Liver (tissue), 9 donors: ENCODE results near the gene KCTD16. TPM values are rescaled to one million over a fixed set of nuclear protein-coding genes. Genes with fewer than 3 reads are reported as not detected.

Source experiments
- DNase-seq: peaks from one replicate; pipeline ENCODE4 v3.0.0-alpha.2; 2017; ENCODE audit warnings: low spot score
- H3K27ac ChIP-seq, 2 donors: one replicate each; pipeline ENCODE4 v1.7.0; 2013; ENCODE audit warnings: inconsistent platforms in 2 of 2, low read length in 2 of 2, control low read depth in 1 of 2, low read depth in 1 of 2, mild to moderate bottlenecking in 1 of 2
- H3K27me3 ChIP-seq, 4 donors: one replicate each; pipeline versions ENCODE4 v1.6.1 to v1.7.0; 2013; ENCODE audit warnings: low read length in 3 of 4, inconsistent platforms in 1 of 4, mild to moderate bottlenecking in 1 of 4, moderate library complexity in 1 of 4; ENCODE audit not compliant: control insufficient read depth in 4 of 4, insufficient read depth in 4 of 4
- H3K36me3 ChIP-seq, 4 donors: one replicate each; pipeline versions ENCODE4 v1.6.1 to v1.7.0; 2013; ENCODE audit warnings: low read length in 3 of 4, mild to moderate bottlenecking in 3 of 4, low read depth in 1 of 4, moderate library complexity in 1 of 4; ENCODE audit not compliant: control insufficient read depth in 4 of 4, insufficient read depth in 3 of 4
- H3K4me1 ChIP-seq, 4 donors: one replicate each; pipeline versions ENCODE4 v1.6.1 to v1.7.0; 2013; ENCODE audit warnings: low read length in 3 of 4, mild to moderate bottlenecking in 3 of 4, moderate library complexity in 1 of 4; ENCODE audit not compliant: control insufficient read depth in 4 of 4, insufficient read depth in 4 of 4
- H3K4me3 ChIP-seq, 3 donors: one replicate each; pipeline versions ENCODE4 v1.6.1 to v1.7.0; 2013; ENCODE audit warnings: low read length in 3 of 3, control low read depth in 1 of 3, low read depth in 1 of 3, mild to moderate bottlenecking in 1 of 3
- H3K9ac ChIP-seq, 2 donors: one replicate each; pipeline ENCODE4 v1.7.0; 2013; ENCODE audit warnings: low read length in 2 of 2, mild to moderate bottlenecking in 2 of 2, moderate library complexity in 2 of 2, control low read depth in 1 of 2, low read depth in 1 of 2
- H3K9me3 ChIP-seq, 4 donors: one replicate each; pipeline versions ENCODE4 v1.6.1 to v1.7.0; 2013; ENCODE audit warnings: low read length in 3 of 4; ENCODE audit not compliant: control insufficient read depth in 4 of 4
- EGR1 ChIP-seq, 2 donors: IDR thresholded peaks; 2 replicates each; pipeline ENCODE4 v1.6.1; 2016 to 2018; ENCODE audit warnings: antibody characterized with exemption in 2 of 2, low read depth in 2 of 2
- FOXA1 ChIP-seq: IDR thresholded peaks from 2 replicates; pipeline ENCODE4 v1.6.1; 2016; ENCODE audit warnings: antibody characterized with exemption
- FOXA2 ChIP-seq: IDR thresholded peaks from 2 replicates; pipeline ENCODE4 v1.6.1; 2016; ENCODE audit warnings: antibody characterized with exemption
- GABPA ChIP-seq, 2 donors: IDR thresholded peaks in 1 of 2; conservative IDR thresholded peaks in 1 of 2; 2 replicates each; pipeline ENCODE4 v1.6.1; 2016; ENCODE audit warnings: antibody characterized with exemption in 2 of 2, mild to moderate bottlenecking in 1 of 2, moderate library complexity in 1 of 2
- HNF4A ChIP-seq, 2 donors: conservative IDR thresholded peaks; 2 replicates each; pipeline ENCODE4 v1.6.1; 2016; ENCODE audit warnings: antibody characterized with exemption in 2 of 2, mild to moderate bottlenecking in 2 of 2
- HNF4G ChIP-seq: IDR thresholded peaks from 2 replicates; pipeline ENCODE4 v1.6.1; 2016; ENCODE audit warnings: antibody characterized with exemption
- JUND ChIP-seq, 2 donors: IDR thresholded peaks; 2 replicates each; pipeline ENCODE4 v1.6.1; 2016; ENCODE audit warnings: antibody characterized with exemption in 2 of 2
- NR2F2 ChIP-seq: IDR thresholded peaks from 2 replicates; pipeline ENCODE4 v1.6.1; 2016; ENCODE audit warnings: antibody characterized with exemption
- RAD21 ChIP-seq, 2 donors: IDR thresholded peaks; 2 replicates each; pipeline ENCODE4 v1.6.1; 2016; ENCODE audit warnings: antibody characterized with exemption in 2 of 2, mild to moderate bottlenecking in 2 of 2
- RXRA ChIP-seq, 2 donors: IDR thresholded peaks; 2 replicates each; pipeline ENCODE4 v1.6.1; 2017 to 2018; ENCODE audit warnings: antibody characterized with exemption in 2 of 2, mild to moderate bottlenecking in 1 of 2
- TAF1 ChIP-seq: conservative IDR thresholded peaks from 2 replicates; pipeline ENCODE4 v1.6.1; 2016; ENCODE audit warnings: antibody characterized with exemption, mild to moderate bottlenecking
- YY1 ChIP-seq: IDR thresholded peaks from 2 replicates; pipeline ENCODE4 v1.6.1; 2016; ENCODE audit warnings: antibody characterized with exemption, mild to moderate bottlenecking
- WGBS: extraction: QIAGEN DNeasy Blood & Tissue Kit; methylation state at CpG from one replicate; pipeline ENCODE4 v1.1.7; 2013; 5-methylcytosine and 5-hydroxymethylcytosine counted together
- polyA plus RNA-seq, 2 donors: library from polyadenylated mRNA; stranded (reverse) in 1 of 2; unstranded in 1 of 2; fragments of 200-250 nt in 1 of 2; fragments of >200 nt in 1 of 2; fragmentation: Nextera tagmentation in 1 of 2; extraction: Ambion mirVana in 1 of 2; gene quantifications; one replicate each; pipeline versions ENCODE4 v1.2.1 to v1.2.3, GENCODE V29; 2013 to 2015
- total RNA-seq, 2 donors: library from RNA; depleted of rRNA; stranded (reverse); fragments of >200 nt; gene quantifications; one replicate each; pipeline ENCODE4 v1.2.3, GENCODE V29; 2014
- TF ChIP-seq, protein P1 (sequence below): fragments of 150-350 bp; IDR thresholded peaks from 2 replicates; pipeline ENCODE4 v1.5.1; 2017; ENCODE audit warnings: improper control_type of control experiment, low read depth, low read length; ENCODE audit not compliant: missing input control
- TF ChIP-seq, protein P2 (sequence below): IDR thresholded peaks from 2 replicates; pipeline ENCODE4 v1.6.1; 2016; ENCODE audit warnings: antibody characterized with exemption
- TF ChIP-seq, protein P3 (sequence below): IDR thresholded peaks from 2 replicates; pipeline ENCODE4 v1.6.1; 2016; ENCODE audit warnings: antibody characterized with exemption
- TF ChIP-seq, protein P4 (sequence below): IDR thresholded peaks from 2 replicates; pipeline ENCODE4 v1.6.1; 2016; ENCODE audit warnings: antibody characterized with exemption, mild to moderate bottlenecking
- donor health status: healthy.
- donor health status: healthy.
- donor health status: healthy.
- donor health status: healthy.
- donor health status: healthy.

KCTD16 gene
- total and polyA plus RNA-seq, 4 donors, result under 0.01 to 0.05 (median 0.01) TPM; not detected in 1

DNA sequence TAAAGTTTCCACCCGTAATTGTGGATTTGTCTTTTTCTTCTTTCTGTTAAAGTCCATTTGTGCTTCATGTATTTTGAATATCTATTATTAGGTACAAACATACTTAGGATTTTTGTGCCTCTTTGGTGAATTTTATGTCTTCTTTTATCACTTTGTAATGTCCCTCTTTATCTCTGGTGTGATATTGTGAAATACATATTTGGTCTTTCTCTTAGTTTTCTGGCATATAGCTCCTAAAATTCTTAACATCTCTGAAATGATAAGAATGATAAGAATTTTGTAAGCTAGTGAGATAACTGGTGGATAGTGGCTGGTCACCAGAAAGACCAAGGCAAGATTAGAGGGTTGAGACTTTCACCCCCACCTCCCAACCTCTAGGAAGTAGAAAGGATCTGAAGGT is 111.1 kb downstream of the KCTD16 start:
- H3K9ac ChIP-seq, result no peak overlapping the region
- no peaks in the 10 kb centered on the region for H3K9me3 ChIP-seq
- no peak for DNase-seq
- H3K36me3 ChIP-seq, result no peaks in the 10 kb centered on the region
- no peaks in the 10 kb centered on the region for H3K4me1 ChIP-seq
- no peak for TF ChIP-seq FOXA1
- TF ChIP-seq RAD21 (IDR thresholded peaks at IDR 0.05), result no peak
- TF ChIP-seq, protein P1, sequence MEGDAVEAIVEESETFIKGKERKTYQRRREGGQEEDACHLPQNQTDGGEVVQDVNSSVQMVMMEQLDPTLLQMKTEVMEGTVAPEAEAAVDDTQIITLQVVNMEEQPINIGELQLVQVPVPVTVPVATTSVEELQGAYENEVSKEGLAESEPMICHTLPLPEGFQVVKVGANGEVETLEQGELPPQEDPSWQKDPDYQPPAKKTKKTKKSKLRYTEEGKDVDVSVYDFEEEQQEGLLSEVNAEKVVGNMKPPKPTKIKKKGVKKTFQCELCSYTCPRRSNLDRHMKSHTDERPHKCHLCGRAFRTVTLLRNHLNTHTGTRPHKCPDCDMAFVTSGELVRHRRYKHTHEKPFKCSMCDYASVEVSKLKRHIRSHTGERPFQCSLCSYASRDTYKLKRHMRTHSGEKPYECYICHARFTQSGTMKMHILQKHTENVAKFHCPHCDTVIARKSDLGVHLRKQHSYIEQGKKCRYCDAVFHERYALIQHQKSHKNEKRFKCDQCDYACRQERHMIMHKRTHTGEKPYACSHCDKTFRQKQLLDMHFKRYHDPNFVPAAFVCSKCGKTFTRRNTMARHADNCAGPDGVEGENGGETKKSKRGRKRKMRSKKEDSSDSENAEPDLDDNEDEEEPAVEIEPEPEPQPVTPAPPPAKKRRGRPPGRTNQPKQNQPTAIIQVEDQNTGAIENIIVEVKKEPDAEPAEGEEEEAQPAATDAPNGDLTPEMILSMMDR, result no peak
- TF ChIP-seq, protein P2, sequence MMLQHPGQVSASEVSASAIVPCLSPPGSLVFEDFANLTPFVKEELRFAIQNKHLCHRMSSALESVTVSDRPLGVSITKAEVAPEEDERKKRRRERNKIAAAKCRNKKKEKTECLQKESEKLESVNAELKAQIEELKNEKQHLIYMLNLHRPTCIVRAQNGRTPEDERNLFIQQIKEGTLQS, result no peak
- TF ChIP-seq NR2F2, result no peak
- no peak for TF ChIP-seq RXRA (IDR thresholded peaks at IDR 0.05)
- no peak for TF ChIP-seq EGR1 (IDR thresholded peaks at IDR 0.05; ENCODE audit: low read depth in 2 of 2)
- TF ChIP-seq, protein P3, sequence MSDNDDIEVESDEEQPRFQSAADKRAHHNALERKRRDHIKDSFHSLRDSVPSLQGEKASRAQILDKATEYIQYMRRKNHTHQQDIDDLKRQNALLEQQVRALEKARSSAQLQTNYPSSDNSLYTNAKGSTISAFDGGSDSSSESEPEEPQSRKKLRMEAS, result no peak
- TF ChIP-seq, protein P4, sequence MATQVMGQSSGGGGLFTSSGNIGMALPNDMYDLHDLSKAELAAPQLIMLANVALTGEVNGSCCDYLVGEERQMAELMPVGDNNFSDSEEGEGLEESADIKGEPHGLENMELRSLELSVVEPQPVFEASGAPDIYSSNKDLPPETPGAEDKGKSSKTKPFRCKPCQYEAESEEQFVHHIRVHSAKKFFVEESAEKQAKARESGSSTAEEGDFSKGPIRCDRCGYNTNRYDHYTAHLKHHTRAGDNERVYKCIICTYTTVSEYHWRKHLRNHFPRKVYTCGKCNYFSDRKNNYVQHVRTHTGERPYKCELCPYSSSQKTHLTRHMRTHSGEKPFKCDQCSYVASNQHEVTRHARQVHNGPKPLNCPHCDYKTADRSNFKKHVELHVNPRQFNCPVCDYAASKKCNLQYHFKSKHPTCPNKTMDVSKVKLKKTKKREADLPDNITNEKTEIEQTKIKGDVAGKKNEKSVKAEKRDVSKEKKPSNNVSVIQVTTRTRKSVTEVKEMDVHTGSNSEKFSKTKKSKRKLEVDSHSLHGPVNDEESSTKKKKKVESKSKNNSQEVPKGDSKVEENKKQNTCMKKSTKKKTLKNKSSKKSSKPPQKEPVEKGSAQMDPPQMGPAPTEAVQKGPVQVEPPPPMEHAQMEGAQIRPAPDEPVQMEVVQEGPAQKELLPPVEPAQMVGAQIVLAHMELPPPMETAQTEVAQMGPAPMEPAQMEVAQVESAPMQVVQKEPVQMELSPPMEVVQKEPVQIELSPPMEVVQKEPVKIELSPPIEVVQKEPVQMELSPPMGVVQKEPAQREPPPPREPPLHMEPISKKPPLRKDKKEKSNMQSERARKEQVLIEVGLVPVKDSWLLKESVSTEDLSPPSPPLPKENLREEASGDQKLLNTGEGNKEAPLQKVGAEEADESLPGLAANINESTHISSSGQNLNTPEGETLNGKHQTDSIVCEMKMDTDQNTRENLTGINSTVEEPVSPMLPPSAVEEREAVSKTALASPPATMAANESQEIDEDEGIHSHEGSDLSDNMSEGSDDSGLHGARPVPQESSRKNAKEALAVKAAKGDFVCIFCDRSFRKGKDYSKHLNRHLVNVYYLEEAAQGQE, result no peak
- no peak for TF ChIP-seq YY1
- TF ChIP-seq HNF4G, result no peak
- H3K27me3 ChIP-seq, result no peaks in the 10 kb centered on the region
- no peak overlapping the region for H3K27ac ChIP-seq
- H3K4me3 ChIP-seq, result no peak overlapping the region
- WGBS, result 77% methylated on average over 1 of the region's 1 CpG

DNA sequence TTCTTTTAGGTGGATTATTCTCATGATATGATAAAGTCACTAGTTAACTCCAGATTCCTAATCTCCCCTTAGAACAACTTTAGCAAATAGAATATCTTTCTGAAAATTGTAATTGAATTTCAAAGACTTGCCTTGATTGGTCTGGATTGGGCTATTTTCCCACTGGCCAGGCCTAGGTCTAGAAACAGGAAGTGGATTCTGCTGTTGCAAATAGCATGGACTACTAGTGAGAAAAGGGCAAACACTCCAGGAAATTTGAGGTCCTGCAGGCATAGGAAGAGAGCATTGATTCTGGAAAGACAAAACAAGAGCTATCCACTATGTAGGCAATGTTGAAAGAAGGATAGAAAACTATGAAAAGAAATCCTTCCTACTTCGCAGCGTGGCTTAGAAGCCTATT is 113.4 kb downstream of the KCTD16 start:
- no peaks in the 10 kb centered on the region for H3K4me1 ChIP-seq
- no peak overlapping the region for H3K9ac ChIP-seq
- TF ChIP-seq JUND (IDR thresholded peaks at IDR 0.05), result no peak
- TF ChIP-seq NR2F2, result no peak
- TF ChIP-seq FOXA2, result no peak
- no peak for TF ChIP-seq HNF4G
- no peak for TF ChIP-seq RXRA (IDR thresholded peaks at IDR 0.05)
- TF ChIP-seq, protein P4, result no peak
- no peak for TF ChIP-seq FOXA1
- TF ChIP-seq TAF1, result no peak
- no peak for TF ChIP-seq EGR1 (IDR thresholded peaks at IDR 0.05; ENCODE audit: low read depth in 2 of 2)
- TF ChIP-seq GABPA (IDR thresholded peaks at IDR 0.05 in 1 of 2, conservative IDR thresholded peaks at IDR 0.05 in 1 of 2), result no peak
- no peak for TF ChIP-seq HNF4A (conservative IDR thresholded peaks at IDR 0.05)
- no peak for TF ChIP-seq RAD21 (IDR thresholded peaks at IDR 0.05)
- no peak for TF ChIP-seq YY1
- TF ChIP-seq, protein P3, result no peak
- no peaks in the 10 kb centered on the region for H3K36me3 ChIP-seq
- no peaks in the 10 kb centered on the region for H3K27me3 ChIP-seq
- no peak overlapping the region for H3K27ac ChIP-seq
- H3K4me3 ChIP-seq, result no peak overlapping the region
- H3K9me3 ChIP-seq, result no peaks in the 10 kb centered on the region
- WGBS, result 95% methylated on average over 2 of the region's 2 CpGs
- DNase-seq, result no peak
